Measurements from ENCODE around the gene HOXC9. TPM values are rescaled to one million over a fixed set of nuclear protein-coding genes. Genes with fewer than 3 reads are reported as not detected.

HOXC9 gene
- total and polyA plus RNA-seq, 2 of the 8 experiments (the other 6 are each of a cell fraction or from before 2014, with no cell fraction given) = not detected

- no peak overlapping the region for H4K91ac ChIP-seq (replicated peaks; ENCODE audit: insufficient read length, low read length)
- ChIA-PET CTCF (ENCODE audit: partially characterized antibody) (interaction anchor here (0.9 kb wide), 1 partner anchor 321 kb away, joined by 3 read pairs; no protein-coding TSS in a partner anchor), POLR2A (ENCODE audit: partially characterized antibody) (no interaction called here)
- no peak overlapping the region for H4K5ac ChIP-seq (ENCODE audit: insufficient read length, low read depth, low read length)
- H3K23ac ChIP-seq (ENCODE audit: insufficient read length) = no peak overlapping the region
- no peak overlapping the region for H3K4me2 ChIP-seq (ENCODE audit: insufficient read depth in 1 of 2, low read depth in 2 of 2, low read length in 2 of 2)
- no peak overlapping the region for H4K8ac ChIP-seq (ENCODE audit: extremely low read depth, insufficient read depth, low read length)
- H2BK5ac ChIP-seq (ENCODE audit: low read depth, low read length) = no peak overlapping the region
- no peak overlapping the region for H2BK15ac ChIP-seq (ENCODE audit: low read length)
- no peak overlapping the region for H2AK5ac ChIP-seq (ENCODE audit: low read depth, low read length)
- TF ChIP-seq TCF12 (IDR thresholded peaks at IDR 0.05; ENCODE audit: low read depth, low read length) (no peak), RBBP5 (IDR thresholded peaks at IDR 0.05; ENCODE audit: borderline replicate concordance, low read depth, low read length) (no peak), TEAD4 (IDR thresholded peaks at IDR 0.05; ENCODE audit: low read depth, low read length) (no peak), RNF2 (IDR thresholded peaks at IDR 0.05; ENCODE audit: borderline replicate concordance, low read depth, low read length, missing control alignments, poor library complexity, severe bottlenecking) (peak; percentile 75)
- H2BK12ac ChIP-seq (ENCODE audit: low read depth, low read length) = no peak overlapping the region
- peaks cover 0 to 9% (median 0%) of the 10 kb centered on the region in 4 experiments; a peak in 1 of 8 replicates for H3K36me3 ChIP-seq (ENCODE audit: control insufficient read depth in 2 of 4, insufficient read depth in 4 of 4, low read length in 3 of 4)
- no peak overlapping the region for H2BK20ac ChIP-seq (ENCODE audit: low read length)
- H4K20me1 ChIP-seq (replicated peaks in 1 of 2; ENCODE audit: control insufficient read depth in 1 of 2, insufficient read depth in 2 of 2, low read length in 2 of 2) = peaks cover 20 to 21% of the 10 kb centered on the region in 2 experiments
- no peak overlapping the region for H3K56ac ChIP-seq (replicated peaks; ENCODE audit: insufficient read length, low read depth, low read length)
- H3K4me3 ChIP-seq (ENCODE audit: extremely low read depth in 1 of 4, insufficient read depth in 2 of 4, low read depth in 3 of 4, low read length in 4 of 4) = no peak overlapping the region
- no peaks in the 10 kb centered on the region for H3K79me1 ChIP-seq (ENCODE audit: low read depth, low read length)
- no peaks in the 10 kb centered on the region for H3K9me3 ChIP-seq (ENCODE audit: insufficient read depth in 2 of 2, low read depth in 1 of 2, low read length in 1 of 2)
- no peak overlapping the region for H2BK120ac ChIP-seq (replicated peaks; ENCODE audit: low read depth, low read length)
- H3K14ac ChIP-seq (ENCODE audit: insufficient read length) = no peak overlapping the region
- WGBS, 2 experiments (ENCODE audit: extremely low coverage in 1 of 2, insufficient coverage in 1 of 2, insufficient read length in 1 of 2, insufficient replicate concordance in 2 of 2, low coverage in 1 of 2, low lambda C conversion rate in 2 of 2, missing lambda C conversion rate in 1 of 2) = 13% methylated on average over 3 of the region's 3 CpGs; no CpG with 5 or more reads in 1 of the 2 experiments
- H3K79me2 ChIP-seq (ENCODE audit: control insufficient read depth in 1 of 2, insufficient read depth in 2 of 2, low read length in 2 of 2) = no peaks in the 10 kb centered on the region
- peaks cover 97 to 100% (median 100%) of the 10 kb centered on the region in 4 experiments for H3K27me3 ChIP-seq (replicated peaks in 1 of 4; ENCODE audit: control insufficient read depth in 3 of 4, extremely low read depth in 1 of 4, insufficient read depth in 3 of 4, low read length in 3 of 4)
- H3K4me1 ChIP-seq (replicated peaks in 1 of 4; ENCODE audit: control insufficient read depth in 3 of 4, insufficient read depth in 4 of 4, low read length in 3 of 4) = peaks cover 0 to 14% (median 5%) of the 10 kb centered on the region in 4 experiments; a peak in 6 of 7 replicates
- DNase-seq (ENCODE audit: low read depth in 1 of 2, low spot score in 2 of 2) (no peak), FAIRE-seq (no peak)
- no peaks in the 10 kb centered on the region; the same call in 1 of the 2 replicates for H3K23me2 ChIP-seq (ENCODE audit: low read depth, low read length)
- H3K27ac ChIP-seq (ENCODE audit: low read depth, low read length) = no peak overlapping the region
- no peak overlapping the region for H3K18ac ChIP-seq (ENCODE audit: extremely low read depth, low read length)
- H3K4ac ChIP-seq (replicated peaks; ENCODE audit: insufficient read length, low read depth, low read length) = no peak overlapping the region
- no peak overlapping the region for H2AFZ ChIP-seq (ENCODE audit: low read length)
- H3K9ac ChIP-seq (replicated peaks in 1 of 4; ENCODE audit: extremely low read depth in 1 of 4, low read depth in 3 of 4, low read length in 3 of 4) = no peak overlapping the region
Observed at GRCh38 chr12:54048406-54049093, 48.6 kb downstream of the HOXC9 start.
